KOPT-K1 (cell line): ENCODE results near the gene PPP1R9A.

Source experiments
- H3K27ac ChIP-seq: fragments of 200-600 bp; sonication (generic); 2 replicates; pipeline ENCODE4 v1.5.1; 2016; ENCODE audit warnings: antibody characterized with exemption, mild to moderate bottlenecking, low read depth, low read length; ENCODE audit not compliant: poor library complexity, severe bottlenecking
- H3K36me3 ChIP-seq: fragments of 200-600 bp; sonication (generic); 2 replicates; pipeline ENCODE4 v1.5.1; 2017; ENCODE audit warnings: antibody characterized with exemption, mild to moderate bottlenecking, low read length, moderate library complexity; ENCODE audit not compliant: insufficient read depth
- H3K9me3 ChIP-seq: fragments of 200-600 bp; sonication (generic); 2 replicates; pipeline ENCODE4 v1.5.1; 2017; ENCODE audit warnings: antibody characterized with exemption, low read length, mild to moderate bottlenecking; ENCODE audit not compliant: insufficient read depth, poor library complexity, severe bottlenecking

Gene PPP1R9A

GRCh38 chr7:95106401-95106800 lies 199.0 kb downstream of the PPP1R9A start:
- Histone ChIP-seq H3K27ac (no peak overlapping the region), H3K36me3 (no peaks in the 10 kb centered on the region), H3K9me3 (no peaks in the 10 kb centered on the region)

GRCh38 chr7:95110707-95111106 lies 203.3 kb downstream of the PPP1R9A start:
- Histone ChIP-seq H3K9me3 (no peaks in the 10 kb centered on the region), H3K27ac (no peak overlapping the region), H3K36me3 (no peaks in the 10 kb centered on the region)

- Histone ChIP-seq H3K9me3 (no peaks in the 10 kb centered on the region), H3K27ac (no peak overlapping the region), H3K36me3 (no peaks in the 10 kb centered on the region)
Measured at GRCh38 chr7:95113590-95113989, 206.2 kb downstream of the PPP1R9A start.

- no peaks in the 10 kb centered on the region for H3K9me3 ChIP-seq
Measured at GRCh38 chr7:95126053-95126709, 218.8 kb downstream of the PPP1R9A start.

GRCh38 chr7:95132500-95132899 lies 225.1 kb downstream of the PPP1R9A start:
- Histone ChIP-seq H3K27ac (no peak overlapping the region), H3K9me3 (no peaks in the 10 kb centered on the region), H3K36me3 (no peaks in the 10 kb centered on the region)

More at GRCh38 chr7:95126053-95126709, 218.8 kb downstream of the PPP1R9A start:
- Histone ChIP-seq H3K27ac (no peak overlapping the region), H3K36me3 (no peaks in the 10 kb centered on the region)

- no peak overlapping the region for H3K27ac ChIP-seq
Measured at GRCh38 chr7:95139922-95140321, 232.5 kb downstream of the PPP1R9A start.

GRCh38 chr7:95141755-95142154 lies 234.4 kb downstream of the PPP1R9A start:
- H3K36me3 ChIP-seq: no peaks in the 10 kb centered on the region
- no peaks in the 10 kb centered on the region for H3K9me3 ChIP-seq

More at GRCh38 chr7:95139922-95140321, 232.5 kb downstream of the PPP1R9A start:
- Histone ChIP-seq H3K36me3 (no peaks in the 10 kb centered on the region), H3K9me3 (no peaks in the 10 kb centered on the region)

GRCh38 chr7:95144256-95144655 lies 236.9 kb downstream of the PPP1R9A start:
- Histone ChIP-seq H3K27ac (no peak overlapping the region), H3K9me3 (no peaks in the 10 kb centered on the region), H3K36me3 (no peaks in the 10 kb centered on the region)

More at GRCh38 chr7:95141755-95142154, 234.4 kb downstream of the PPP1R9A start:
- H3K27ac ChIP-seq: no peak overlapping the region

GRCh38 chr7:95155965-95156364 lies 248.6 kb downstream of the PPP1R9A start:
- no peak overlapping the region for H3K27ac ChIP-seq
- peaks cover 6% of the 10 kb centered on the region for H3K9me3 ChIP-seq
- no peaks in the 10 kb centered on the region for H3K36me3 ChIP-seq

- Histone ChIP-seq H3K9me3 (peaks cover 6% of the 10 kb centered on the region), H3K27ac (no peak overlapping the region), H3K36me3 (no peaks in the 10 kb centered on the region)
Measured at GRCh38 chr7:95157381-95157780, 250.0 kb downstream of the PPP1R9A start.

- Histone ChIP-seq H3K9me3 (no peaks in the 10 kb centered on the region), H3K27ac (no peak overlapping the region), H3K36me3 (no peaks in the 10 kb centered on the region)
Measured at GRCh38 chr7:95169678-95170077, 262.3 kb downstream of the PPP1R9A start.

- Histone ChIP-seq H3K36me3 (no peaks in the 10 kb centered on the region), H3K27ac (no peak overlapping the region), H3K9me3 (no peaks in the 10 kb centered on the region)
Measured at GRCh38 chr7:95172420-95172819, 265.0 kb downstream of the PPP1R9A start.

GRCh38 chr7:95190515-95190914 lies 283.1 kb downstream of the PPP1R9A start:
- Histone ChIP-seq H3K9me3 (no peaks in the 10 kb centered on the region), H3K36me3 (no peaks in the 10 kb centered on the region), H3K27ac (no peak overlapping the region)

GRCh38 chr7:95191795-95192194 lies 284.4 kb downstream of the PPP1R9A start:
- Histone ChIP-seq H3K9me3 (no peaks in the 10 kb centered on the region), H3K27ac (no peak overlapping the region), H3K36me3 (no peaks in the 10 kb centered on the region)

- Histone ChIP-seq H3K27ac (no peak overlapping the region), H3K9me3 (no peaks in the 10 kb centered on the region), H3K36me3 (no peaks in the 10 kb centered on the region)
Measured at GRCh38 chr7:95198863-95199262, 291.5 kb downstream of the PPP1R9A start.

GRCh38 chr7:95199779-95200558 lies 292.6 kb downstream of the PPP1R9A start:
- Histone ChIP-seq H3K36me3 (no peaks in the 10 kb centered on the region), H3K9me3 (no peaks in the 10 kb centered on the region), H3K27ac (no peak overlapping the region)
